ENCODE data around the gene SPATA6.
A peak's percentile ranks its signal among the peaks of the same experiment; 100 is the strongest.
"Not testable (repeated sequence)": the region's sequence is repeated elsewhere in the genome, so short reads cannot be mapped to it uniquely, and the experiment has no call there.

Gene SPATA6

GRCh38 chr1:48471691-48472576 is at the start of gene SPATA6:
Gene SPATA6, minus strand, starts transcription at chr1:48472204. Its CDS starts 196 bp downstream, at chr1:48472008.
- Histone ChIP-seq H3K27ac (peak within 1 kb of the TSS in 20 of 21 experiments; percentile 54 to 95 (median 83)), H3K4me3 (peak within 1 kb of the TSS; percentile 68 to 89 (median 76))

GRCh38 chr1:48519896-48520295 is 47.9 kb upstream of the SPATA6 start:
- H3K4me3 ChIP-seq, H3K27ac ChIP-seq: not testable (repeated sequence)

GRCh38 chr1:48506870-48507269 is 34.9 kb upstream of the SPATA6 start:
- Histone ChIP-seq H3K27ac (no peak overlapping the region), H3K4me3 (no peak overlapping the region)

GRCh38 chr1:48500541-48501450 is 28.8 kb upstream of the SPATA6 start:
- Histone ChIP-seq H3K4me3 (no peak overlapping the region), H3K27ac (no peak overlapping the region)

- Histone ChIP-seq H3K4me3 (no peak overlapping the region), H3K27ac (no peak overlapping the region)
These were observed 27.3 kb upstream of the SPATA6 start for GRCh38 chr1:48499211-48499735.

GRCh38 chr1:48498096-48498791 is 26.2 kb upstream of the SPATA6 start:
- H3K4me3 ChIP-seq = no peak overlapping the region
- no peak overlapping the region for H3K27ac ChIP-seq

GRCh38 chr1:48495911-48496310 is 23.9 kb upstream of the SPATA6 start:
- H3K4me3 ChIP-seq = no peak overlapping the region
- H3K27ac ChIP-seq = no peak overlapping the region

- peak overlapping the region in 1 of 21 experiments; percentile 24 for H3K27ac ChIP-seq
- H3K4me3 ChIP-seq = no peak overlapping the region
These were observed 23.2 kb upstream of the SPATA6 start for GRCh38 chr1:48495166-48495565.

GRCh38 chr1:48493970-48494769 is 22.2 kb upstream of the SPATA6 start:
- Histone ChIP-seq H3K27ac (peak overlapping the region in 4 of 21 experiments; percentile 5 to 54 (median 30)), H3K4me3 (no peak overlapping the region)

GRCh38 chr1:48493041-48493440 is 21.0 kb upstream of the SPATA6 start:
- no peak overlapping the region for H3K27ac ChIP-seq
- H3K4me3 ChIP-seq = no peak overlapping the region

- Histone ChIP-seq H3K27ac (no peak overlapping the region), H3K4me3 (no peak overlapping the region)
These were observed 20.4 kb upstream of the SPATA6 start for GRCh38 chr1:48492392-48492791.

GRCh38 chr1:48488721-48489120 is 16.7 kb upstream of the SPATA6 start:
- H3K4me3 ChIP-seq = no peak overlapping the region
- no peak overlapping the region for H3K27ac ChIP-seq

- H3K4me3 ChIP-seq = no peak overlapping the region
- no peak overlapping the region for H3K27ac ChIP-seq
These were observed 8.5 kb upstream of the SPATA6 start for GRCh38 chr1:48480504-48480903.

GRCh38 chr1:48480023-48480422 is 8.0 kb upstream of the SPATA6 start:
- not testable (repeated sequence) for H3K4me3 ChIP-seq, H3K27ac ChIP-seq

GRCh38 chr1:48472638-48473037 is 634 bp upstream of the SPATA6 start:
- H3K4me3 ChIP-seq = peak overlapping the region; percentile 68 to 89 (median 76)
- peak overlapping the region in 20 of 21 experiments; percentile 50 to 95 (median 83) for H3K27ac ChIP-seq

GRCh38 chr1:48470950-48471690 is 884 bp downstream of the SPATA6 start:
- peak overlapping the region; percentile 68 to 89 (median 76) for H3K4me3 ChIP-seq
- H3K27ac ChIP-seq = peak overlapping the region in 19 of 21 experiments; percentile 54 to 95 (median 85)

- peak overlapping the region in 3 of 7 experiments; percentile 74 to 89 (median 85) for H3K4me3 ChIP-seq
- peak overlapping the region in 17 of 21 experiments; percentile 4 to 95 (median 67) for H3K27ac ChIP-seq
These were observed 1.5 kb downstream of the SPATA6 start for GRCh38 chr1:48470481-48470855.

All from skin epidermis (tissue), 12 donors.